Measurements from ENCODE around the gene DYRK1B.
A peak's percentile ranks its signal among the peaks of the same experiment; 100 is the strongest.
"Not testable (repeated sequence)": the region's sequence is repeated elsewhere in the genome, so short reads cannot be mapped to it uniquely, and the experiment has no call there.

DYRK1B gene

GRCh38 chr19:39810424-39810823 is 23.5 kb downstream of the DYRK1B start:
- DNase-seq (ENCODE audit: low spot score), result no peak

- no peak for DNase-seq (ENCODE audit: low spot score)
Observed at GRCh38 chr19:39809368-39809767, 24.6 kb downstream of the DYRK1B start.

DNA sequence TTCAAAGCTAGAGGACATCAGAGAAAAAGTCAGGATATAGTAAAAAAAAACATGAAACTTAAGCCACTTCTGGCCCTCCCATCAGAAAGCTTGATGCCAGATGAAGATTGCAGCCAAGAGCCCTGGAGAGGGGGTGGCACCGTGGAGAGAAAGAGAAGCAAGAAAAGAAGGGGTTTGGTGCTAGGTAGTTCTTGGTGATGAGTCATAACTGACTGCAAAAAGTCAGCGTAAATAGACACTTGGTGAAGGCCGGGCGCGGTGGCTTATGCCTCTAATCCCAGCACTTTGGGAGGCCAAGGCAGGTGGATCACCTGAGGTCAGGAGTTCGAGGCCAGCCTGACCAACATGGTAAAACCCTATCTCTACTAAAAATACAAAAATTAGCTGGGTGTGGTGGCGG is 25.3 kb downstream of the DYRK1B start:
- DNase-seq (ENCODE audit: low spot score), result not testable (repeated sequence)

DNA sequence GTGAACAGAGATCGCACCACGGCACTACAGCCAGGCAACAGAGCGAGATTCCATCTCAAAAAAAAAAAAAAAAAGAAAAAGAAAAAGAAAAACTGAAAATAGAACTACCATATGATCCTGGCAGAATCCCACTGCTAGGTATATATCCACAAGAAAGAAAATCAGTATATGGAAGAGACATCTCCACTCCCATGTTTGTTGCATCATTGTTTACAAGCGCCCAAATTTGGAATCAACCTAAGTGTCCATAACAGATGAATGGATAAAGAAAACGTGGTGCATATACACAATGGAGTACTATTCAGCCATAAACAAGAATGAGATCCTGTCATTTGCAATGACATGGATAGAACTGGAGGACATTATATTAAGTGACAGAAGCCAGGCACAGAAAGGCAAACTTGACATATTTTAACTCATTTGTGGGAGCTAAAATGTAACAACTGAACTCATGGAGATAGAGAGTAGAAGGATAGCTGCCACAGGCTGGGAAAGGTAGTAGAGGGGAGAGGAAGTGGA is 26.1 kb downstream of the DYRK1B start:
- no peak for DNase-seq (ENCODE audit: low spot score)

DNA sequence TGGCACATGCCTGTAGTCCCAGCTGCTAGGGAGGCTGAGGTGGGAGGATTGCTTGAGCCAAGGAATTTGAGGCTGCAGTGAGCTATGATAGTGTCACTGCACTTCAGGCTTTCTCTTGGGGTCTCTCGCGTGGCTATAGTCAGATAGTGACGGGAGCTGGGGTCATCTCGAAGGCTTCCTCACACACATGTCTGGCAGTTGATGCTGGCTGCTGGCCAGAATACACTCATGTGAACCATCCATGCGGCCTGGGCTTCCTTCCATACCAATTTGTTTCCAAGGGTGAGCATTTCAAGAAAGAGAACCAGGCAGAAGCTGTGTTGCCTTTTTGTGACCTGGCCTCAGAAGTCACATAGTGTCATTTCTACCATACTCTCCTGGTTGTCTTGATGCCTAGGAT is 28.9 kb downstream of the DYRK1B start:
- DNase-seq (ENCODE audit: low spot score), result no peak

- no peak for DNase-seq (ENCODE audit: low spot score)
Observed at GRCh38 chr19:39802958-39803357, 31.0 kb downstream of the DYRK1B start.

DNA sequence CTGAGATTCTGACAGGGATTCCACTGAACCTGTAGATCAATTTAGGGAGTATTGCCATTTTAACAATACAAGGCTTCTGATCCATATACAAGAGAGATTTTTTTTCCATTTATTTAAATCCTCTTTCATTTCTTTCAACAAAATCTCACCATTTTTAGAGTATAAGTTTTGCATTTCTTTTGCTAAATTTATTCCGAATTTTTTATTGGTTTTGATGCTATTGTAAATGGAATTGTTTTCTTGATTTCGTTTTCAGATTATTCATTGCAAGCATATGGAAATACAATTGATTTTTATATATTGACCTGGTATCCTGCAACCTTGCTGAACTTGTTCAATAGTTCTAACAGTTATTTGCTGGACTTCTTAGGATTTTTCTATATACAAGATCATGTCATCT is 36.9 kb downstream of the DYRK1B start:
- DNase-seq (ENCODE audit: low spot score), result no peak

GRCh38 chr19:39796000-39796498 is 37.9 kb downstream of the DYRK1B start:
- DNase-seq (ENCODE audit: low spot score), result no peak

DNA sequence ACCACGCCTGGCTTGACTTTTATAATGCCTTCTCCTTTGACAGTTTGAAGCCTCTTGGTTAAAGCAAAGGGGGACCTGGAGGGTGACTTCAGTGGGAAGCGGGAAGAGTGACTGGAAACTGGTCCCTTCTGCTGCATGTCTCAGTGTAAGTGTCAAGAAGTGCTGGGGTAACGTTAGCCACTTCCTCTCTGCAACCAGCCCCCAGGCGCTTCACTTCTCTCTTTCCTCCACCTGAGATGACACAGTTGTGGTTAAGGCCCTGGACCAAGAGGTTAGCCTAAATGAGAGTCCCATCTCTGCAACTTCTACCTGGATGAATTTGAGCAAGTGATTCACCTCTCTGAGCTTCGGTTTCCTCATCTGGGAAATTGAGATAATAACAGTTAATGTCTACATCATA is 39.0 kb downstream of the DYRK1B start:
- no peak for DNase-seq (ENCODE audit: low spot score)

DNA sequence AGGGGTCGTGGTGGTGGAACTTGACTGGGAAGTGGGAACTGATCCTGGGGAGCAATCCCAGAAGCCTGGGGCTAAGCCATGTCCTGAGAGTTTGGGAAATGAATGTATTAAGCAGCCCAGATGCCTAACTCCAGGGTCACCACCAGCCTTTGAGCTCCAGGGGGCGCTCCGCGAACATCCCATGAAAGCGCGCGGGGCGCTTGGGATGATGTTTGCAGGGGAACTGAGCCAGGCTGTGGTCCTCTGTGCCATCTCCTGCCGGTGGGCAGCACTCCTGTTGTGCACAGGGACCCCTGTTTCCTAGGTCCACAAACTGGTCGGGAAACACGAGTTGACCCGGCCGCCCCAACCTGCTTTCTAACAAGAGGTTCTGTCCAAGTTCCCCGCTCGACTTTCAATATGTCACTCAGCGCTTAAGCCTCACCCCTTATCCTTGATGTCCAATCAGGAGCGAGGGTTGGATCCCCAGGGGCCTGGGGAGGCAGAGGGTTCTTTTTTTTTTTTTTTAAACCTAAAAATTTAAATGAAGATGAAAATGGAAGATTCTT is 40.9 kb downstream of the DYRK1B start:
- peak; percentile 76 for DNase-seq (ENCODE audit: low spot score)

DNA sequence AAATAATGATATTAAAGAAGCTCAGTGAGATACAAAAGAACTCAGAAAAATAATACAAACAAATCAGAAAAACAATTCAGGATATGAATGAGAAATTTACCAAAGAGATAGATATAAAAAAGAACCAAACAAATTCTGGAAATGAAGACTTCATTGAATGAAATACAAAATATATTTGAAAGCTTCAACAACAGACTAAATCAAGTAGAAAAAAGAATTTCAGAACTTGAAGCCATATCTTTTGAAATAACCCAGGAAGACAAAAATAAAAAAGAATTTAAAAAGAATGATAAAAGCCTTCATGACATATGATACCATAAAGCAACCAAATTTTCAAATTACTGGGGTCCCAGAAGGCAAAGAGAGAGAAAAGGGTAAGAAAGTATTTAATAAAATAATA is 45.7 kb downstream of the DYRK1B start:
- DNase-seq (ENCODE audit: low spot score), result no peak

DNA sequence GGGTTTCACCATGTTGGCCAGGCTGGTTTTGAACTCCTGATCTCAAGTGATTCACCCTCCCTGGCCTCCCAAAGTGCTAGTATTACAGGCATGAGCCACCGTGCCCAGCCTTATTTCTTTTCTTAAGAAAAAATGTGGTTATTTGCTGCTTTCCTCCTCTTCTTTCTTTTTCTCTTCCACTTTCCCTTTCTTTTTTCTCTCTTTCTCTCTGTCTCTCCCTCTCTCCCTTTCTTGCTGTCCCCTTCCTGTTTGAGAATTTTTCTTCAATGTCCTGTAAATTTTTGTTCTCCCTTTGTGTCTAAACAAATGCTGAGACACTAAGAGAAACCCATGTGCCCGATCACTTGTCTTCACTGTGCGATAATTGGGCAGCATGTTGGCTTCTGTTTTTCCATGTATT is 53.1 kb downstream of the DYRK1B start:
- no peak for DNase-seq (ENCODE audit: low spot score)

GRCh38 chr19:39778763-39779162 is 55.2 kb downstream of the DYRK1B start, which contains the start of gene LEUTX:
TSS of gene LEUTX (plus strand) at chr19:39778854. CDS start at chr19:39778921, 67 bp downstream.
- no peak for DNase-seq (ENCODE audit: low spot score)
